ENCODE results near the gene KDM5C.

GRCh38 chrX:53251307-53251706 lies 26.3 kb upstream of the KDM5C start:
- TF ChIP-seq, protein P1, sequence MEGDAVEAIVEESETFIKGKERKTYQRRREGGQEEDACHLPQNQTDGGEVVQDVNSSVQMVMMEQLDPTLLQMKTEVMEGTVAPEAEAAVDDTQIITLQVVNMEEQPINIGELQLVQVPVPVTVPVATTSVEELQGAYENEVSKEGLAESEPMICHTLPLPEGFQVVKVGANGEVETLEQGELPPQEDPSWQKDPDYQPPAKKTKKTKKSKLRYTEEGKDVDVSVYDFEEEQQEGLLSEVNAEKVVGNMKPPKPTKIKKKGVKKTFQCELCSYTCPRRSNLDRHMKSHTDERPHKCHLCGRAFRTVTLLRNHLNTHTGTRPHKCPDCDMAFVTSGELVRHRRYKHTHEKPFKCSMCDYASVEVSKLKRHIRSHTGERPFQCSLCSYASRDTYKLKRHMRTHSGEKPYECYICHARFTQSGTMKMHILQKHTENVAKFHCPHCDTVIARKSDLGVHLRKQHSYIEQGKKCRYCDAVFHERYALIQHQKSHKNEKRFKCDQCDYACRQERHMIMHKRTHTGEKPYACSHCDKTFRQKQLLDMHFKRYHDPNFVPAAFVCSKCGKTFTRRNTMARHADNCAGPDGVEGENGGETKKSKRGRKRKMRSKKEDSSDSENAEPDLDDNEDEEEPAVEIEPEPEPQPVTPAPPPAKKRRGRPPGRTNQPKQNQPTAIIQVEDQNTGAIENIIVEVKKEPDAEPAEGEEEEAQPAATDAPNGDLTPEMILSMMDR (IDR thresholded peaks at IDR 0.05): no peak
- TF ChIP-seq POLR2A (IDR thresholded peaks at IDR 0.05): no peak

Measured in thyroid gland (tissue), 4 donors.